Sigmoid colon (tissue), 4 donors: ENCODE data around the gene VDR.

Experiments
- EP300 ChIP-seq, 4 donors: sonication (generic); formaldehyde crosslinking; IDR thresholded peaks; one replicate each; pipeline ENCODE4 v1.6.1; 2017; ENCODE audit warnings: antibody characterized with exemption in 4 of 4
- POLR2A ChIP-seq, 2 donors: fragments of 450-650 bp; IDR thresholded peaks; one replicate each; pipeline ENCODE4 v1.6.1; 2016; ENCODE audit warnings: antibody characterized with exemption in 2 of 2, mild to moderate bottlenecking in 2 of 2, moderate library complexity in 2 of 2

- TF ChIP-seq POLR2A (IDR thresholded peaks at IDR 0.05) (no peak), EP300 (IDR thresholded peaks at IDR 0.05) (no peak)
These were observed 44.4 kb downstream of the VDR start for GRCh38 chr12:47860279-47860841.
